Measurements from ENCODE around the gene PADI1. TPM values are rescaled to one million over a fixed set of nuclear protein-coding genes. Genes with fewer than 3 reads are reported as not detected.
A peak's percentile ranks its signal among the peaks of the same experiment; 100 is the strongest.

The PADI1 gene
- total and polyA plus RNA-seq, 2 donors (not counting 1 experiment from before 2014, with no cell fraction given) = not detected

DNA sequence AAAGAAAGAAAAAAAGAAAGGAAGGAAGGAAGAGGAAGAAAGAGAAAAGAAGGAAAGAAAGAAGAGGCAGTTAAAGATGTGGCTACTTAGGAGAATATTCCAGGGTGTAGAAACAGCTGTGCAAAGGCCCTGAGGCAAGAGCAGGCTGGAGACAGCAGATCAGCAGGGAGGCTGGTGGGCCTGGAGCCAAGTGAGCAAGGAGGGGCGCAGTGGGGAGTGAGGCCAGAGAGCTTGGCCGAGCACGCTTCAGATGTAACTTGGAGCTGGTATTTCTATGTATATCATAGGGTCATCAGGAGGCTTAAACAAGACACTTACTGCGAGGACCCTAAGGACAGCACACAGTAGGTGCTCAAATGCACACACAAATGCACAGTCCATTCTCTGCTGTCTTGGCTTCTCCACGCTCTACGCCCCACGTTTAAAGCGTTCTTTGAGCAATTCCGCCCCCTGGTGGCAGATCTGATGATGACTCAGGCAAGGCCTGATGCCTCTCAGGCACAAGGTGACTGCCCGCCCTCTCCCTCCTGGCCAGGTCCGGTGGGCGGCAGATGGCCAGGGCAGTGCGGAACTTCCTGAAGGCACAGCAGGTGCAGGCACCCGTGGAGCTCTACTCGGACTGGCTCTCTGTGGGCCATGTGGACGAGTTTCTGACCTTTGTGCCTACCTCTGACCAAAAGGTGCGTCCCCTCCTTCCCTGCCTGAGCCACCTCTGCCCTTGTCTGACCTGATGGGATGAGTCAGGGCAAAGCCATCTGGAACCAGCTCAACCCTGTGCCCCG, 32.0 kb downstream of the PADI1 start:
- Mint-ChIP-seq H3K4me1 (peaks cover 18% of the 10 kb centered on the region), H3K27ac (peak overlapping the region; percentile 3), H3K9me3 (ENCODE audit: insufficient read depth) (no peaks in the 10 kb centered on the region), H3K27me3 (peaks cover 2% of the 10 kb centered on the region), H3K4me3 (no peak overlapping the region)
- POLR2A ChIA-PET = interaction anchor here (2.6 kb wide), 1 partner anchor 111 kb away, joined by 9 read pairs; no protein-coding TSS in a partner anchor
- no peaks in the 10 kb centered on the region for H3K9me3 ChIP-seq (ENCODE audit: control extremely low read depth in 1 of 3, control insufficient read depth in 2 of 3, insufficient read depth in 1 of 3, low read length in 2 of 3)
- no peaks in the 10 kb centered on the region for H3K27me3 ChIP-seq (replicated peaks in 1 of 4; ENCODE audit: control extremely low read depth in 1 of 4, control insufficient read depth in 3 of 4, insufficient read depth in 4 of 4, low read length in 3 of 4)
- H4K20me1 ChIP-seq (ENCODE audit: control insufficient read depth, insufficient read depth, low read length, poor library complexity, severe bottlenecking) = no peaks in the 10 kb centered on the region
- TF ChIP-seq, protein P1, sequence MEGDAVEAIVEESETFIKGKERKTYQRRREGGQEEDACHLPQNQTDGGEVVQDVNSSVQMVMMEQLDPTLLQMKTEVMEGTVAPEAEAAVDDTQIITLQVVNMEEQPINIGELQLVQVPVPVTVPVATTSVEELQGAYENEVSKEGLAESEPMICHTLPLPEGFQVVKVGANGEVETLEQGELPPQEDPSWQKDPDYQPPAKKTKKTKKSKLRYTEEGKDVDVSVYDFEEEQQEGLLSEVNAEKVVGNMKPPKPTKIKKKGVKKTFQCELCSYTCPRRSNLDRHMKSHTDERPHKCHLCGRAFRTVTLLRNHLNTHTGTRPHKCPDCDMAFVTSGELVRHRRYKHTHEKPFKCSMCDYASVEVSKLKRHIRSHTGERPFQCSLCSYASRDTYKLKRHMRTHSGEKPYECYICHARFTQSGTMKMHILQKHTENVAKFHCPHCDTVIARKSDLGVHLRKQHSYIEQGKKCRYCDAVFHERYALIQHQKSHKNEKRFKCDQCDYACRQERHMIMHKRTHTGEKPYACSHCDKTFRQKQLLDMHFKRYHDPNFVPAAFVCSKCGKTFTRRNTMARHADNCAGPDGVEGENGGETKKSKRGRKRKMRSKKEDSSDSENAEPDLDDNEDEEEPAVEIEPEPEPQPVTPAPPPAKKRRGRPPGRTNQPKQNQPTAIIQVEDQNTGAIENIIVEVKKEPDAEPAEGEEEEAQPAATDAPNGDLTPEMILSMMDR (IDR thresholded peaks at IDR 0.05) = peak; percentile 89
- TF ChIP-seq EZH2 (IDR thresholded peaks at IDR 0.05; ENCODE audit: borderline replicate concordance, insufficient read depth, low read depth, low read length, poor library complexity, severe bottlenecking) = no peak
- CTCF ChIA-PET = interaction anchor here (0.6 to 11.1 kb wide), 26 partner anchors 9 to 285 kb away, joined by 3 to 373 read pairs (median 4); partner anchors contain the start of genes PADI1 and PADI2
- intact Hi-C loops (cut with micrococcal nuclease) = loop anchor here (1.0 to 5.0 kb wide), 5 partner anchors 95 to 286 kb away; no protein-coding TSS in a partner anchor
- no peaks in the 10 kb centered on the region for H3K36me3 ChIP-seq (replicated peaks in 1 of 2; ENCODE audit: control extremely low read depth in 1 of 2, control insufficient read depth in 1 of 2, extremely low read depth in 1 of 2, insufficient read depth in 2 of 2, low read length in 1 of 2)
- H3K27ac ChIP-seq (ENCODE audit: low read length in 2 of 2) = no peak overlapping the region
- DNase-seq (peak; percentile 86), ATAC-seq (ENCODE audit: low read depth) (peak; percentile 71)
- H3K4me3 ChIP-seq (ENCODE audit: control extremely low read depth in 1 of 5, extremely low read depth in 1 of 5, insufficient read depth in 1 of 5, low read depth in 2 of 5, low read length in 4 of 5) = no peak overlapping the region
- H3K79me2 ChIP-seq (ENCODE audit: control insufficient read depth, insufficient read depth, low read length) = no peaks in the 10 kb centered on the region
- no peaks in the 10 kb centered on the region for H3K4me1 ChIP-seq (ENCODE audit: control insufficient read depth in 2 of 2, insufficient read depth in 2 of 2, low read length in 2 of 2)
- H2AFZ ChIP-seq (ENCODE audit: insufficient read depth, low read depth, low read length, poor library complexity, severe bottlenecking) = no peak overlapping the region
- 22% methylated on average over 16 of the region's 18 CpGs for WGBS (ENCODE audit: insufficient coverage)
- no peak overlapping the region for H3K4me2 ChIP-seq (replicated peaks; ENCODE audit: low read depth, low read length, poor library complexity, severe bottlenecking)
- H3K9ac ChIP-seq (ENCODE audit: low read length) = no peak overlapping the region

GRCh38 chr1:17237561-17237903, 32.6 kb downstream of the PADI1 start:
- POLR2A ChIA-PET = interaction anchor here (2.6 kb wide), 1 partner anchor 112 kb away, joined by 9 read pairs; no protein-coding TSS in a partner anchor
- H3K36me3 ChIP-seq (replicated peaks in 1 of 2; ENCODE audit: control extremely low read depth in 1 of 2, control insufficient read depth in 1 of 2, extremely low read depth in 1 of 2, insufficient read depth in 2 of 2, low read length in 1 of 2) = no peaks in the 10 kb centered on the region
- ATAC-seq (ENCODE audit: low read depth) = no peak
- WGBS (ENCODE audit: insufficient coverage) = 33% methylated on average over 1 of the region's 4 CpGs
- no peaks in the 10 kb centered on the region for H3K9me3 ChIP-seq (ENCODE audit: control extremely low read depth in 1 of 3, control insufficient read depth in 2 of 3, insufficient read depth in 1 of 3, low read length in 2 of 3)
- no peaks in the 10 kb centered on the region for H3K27me3 ChIP-seq (replicated peaks in 1 of 4; ENCODE audit: control extremely low read depth in 1 of 4, control insufficient read depth in 3 of 4, insufficient read depth in 4 of 4, low read length in 3 of 4)
- Mint-ChIP-seq H3K27ac (no peak overlapping the region), H3K9me3 (ENCODE audit: insufficient read depth) (no peaks in the 10 kb centered on the region), H3K27me3 (peaks cover 2% of the 10 kb centered on the region), H3K4me3 (no peak overlapping the region), H3K4me1 (peaks cover 18% of the 10 kb centered on the region)
- no peaks in the 10 kb centered on the region for H4K20me1 ChIP-seq (ENCODE audit: control insufficient read depth, insufficient read depth, low read length, poor library complexity, severe bottlenecking)
- H3K4me3 ChIP-seq (ENCODE audit: control extremely low read depth in 1 of 5, extremely low read depth in 1 of 5, insufficient read depth in 1 of 5, low read depth in 2 of 5, low read length in 4 of 5) = no peak overlapping the region
- H3K9ac ChIP-seq (ENCODE audit: low read length) = no peak overlapping the region
- no peaks in the 10 kb centered on the region for H3K4me1 ChIP-seq (ENCODE audit: control insufficient read depth in 2 of 2, insufficient read depth in 2 of 2, low read length in 2 of 2)
- intact Hi-C loops (cut with micrococcal nuclease) = loop anchor here (1.0 to 5.0 kb wide), 5 partner anchors 95 to 287 kb away; no protein-coding TSS in a partner anchor
- H2AFZ ChIP-seq (ENCODE audit: insufficient read depth, low read depth, low read length, poor library complexity, severe bottlenecking) = no peak overlapping the region
- H3K27ac ChIP-seq (ENCODE audit: low read length in 2 of 2) = no peak overlapping the region
- TF ChIP-seq, protein P1 (IDR thresholded peaks at IDR 0.05) = no peak
- no peak for TF ChIP-seq EZH2 (IDR thresholded peaks at IDR 0.05; ENCODE audit: borderline replicate concordance, insufficient read depth, low read depth, low read length, poor library complexity, severe bottlenecking)
- no peak overlapping the region for H3K4me2 ChIP-seq (replicated peaks; ENCODE audit: low read depth, low read length, poor library complexity, severe bottlenecking)
- H3K79me2 ChIP-seq (ENCODE audit: control insufficient read depth, insufficient read depth, low read length) = no peaks in the 10 kb centered on the region
- CTCF ChIA-PET = interaction anchor here (0.7 to 11.1 kb wide), 18 partner anchors 8 to 179 kb away, joined by 3 to 373 read pairs (median 5); partner anchors contain the start of genes PADI1 and PADI2
- no peak for DNase-seq

Data from B cell (primary cell).